DND-41 (cell line): ENCODE results near the gene LTBP1.
A peak's percentile ranks its signal among the peaks of the same experiment; 100 is the strongest.

Experiments
- EZH2 ChIP-seq: IDR thresholded peaks from 3 replicates; pipeline ENCODE4 v1.6.1; 2012; ENCODE audit warnings: borderline replicate concordance, low read depth, mild to moderate bottlenecking, moderate library complexity, low read length, inconsistent platforms; ENCODE audit not compliant: severe bottlenecking
- TF ChIP-seq, protein P1 (sequence below): IDR thresholded peaks from 2 replicates; pipeline ENCODE4 v1.5.1; 2012; ENCODE audit warnings: borderline replicate concordance, low read length, moderate library complexity, mild to moderate bottlenecking; ENCODE audit not compliant: poor library complexity, severe bottlenecking; ENCODE audit errors: extremely low read depth

- TF ChIP-seq, protein P1, sequence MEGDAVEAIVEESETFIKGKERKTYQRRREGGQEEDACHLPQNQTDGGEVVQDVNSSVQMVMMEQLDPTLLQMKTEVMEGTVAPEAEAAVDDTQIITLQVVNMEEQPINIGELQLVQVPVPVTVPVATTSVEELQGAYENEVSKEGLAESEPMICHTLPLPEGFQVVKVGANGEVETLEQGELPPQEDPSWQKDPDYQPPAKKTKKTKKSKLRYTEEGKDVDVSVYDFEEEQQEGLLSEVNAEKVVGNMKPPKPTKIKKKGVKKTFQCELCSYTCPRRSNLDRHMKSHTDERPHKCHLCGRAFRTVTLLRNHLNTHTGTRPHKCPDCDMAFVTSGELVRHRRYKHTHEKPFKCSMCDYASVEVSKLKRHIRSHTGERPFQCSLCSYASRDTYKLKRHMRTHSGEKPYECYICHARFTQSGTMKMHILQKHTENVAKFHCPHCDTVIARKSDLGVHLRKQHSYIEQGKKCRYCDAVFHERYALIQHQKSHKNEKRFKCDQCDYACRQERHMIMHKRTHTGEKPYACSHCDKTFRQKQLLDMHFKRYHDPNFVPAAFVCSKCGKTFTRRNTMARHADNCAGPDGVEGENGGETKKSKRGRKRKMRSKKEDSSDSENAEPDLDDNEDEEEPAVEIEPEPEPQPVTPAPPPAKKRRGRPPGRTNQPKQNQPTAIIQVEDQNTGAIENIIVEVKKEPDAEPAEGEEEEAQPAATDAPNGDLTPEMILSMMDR, result peak; percentile 42
- no peak for TF ChIP-seq EZH2
Measured at GRCh38 chr2:33412920-33413319, 466.2 kb downstream of the LTBP1 start.
